Fibroblast of lung (primary cell): Measurements from ENCODE around the gene TMEM117. TPM values are rescaled to one million over a fixed set of nuclear protein-coding genes. Genes with fewer than 3 reads are reported as not detected.
A peak's percentile ranks its signal among the peaks of the same experiment; 100 is the strongest.

Experiments used
- DNase-seq, 2 donors: peaks; one replicate each; pipeline versions ENCODE4 v3.0.0 to v3.0.0-alpha.2; 2010; ENCODE audit warnings: low read depth in 2 of 2
- H2AFZ ChIP-seq: 2 replicates; pipeline ENCODE4 v1.5.1; 2012; ENCODE audit warnings: low read length, control low read depth, inconsistent platforms
- H3K27ac ChIP-seq: 2 replicates; pipeline ENCODE4 v1.5.1; 2011; ENCODE audit warnings: low read length, control low read depth; ENCODE audit not compliant: insufficient read depth
- H3K27me3 ChIP-seq: 2 replicates; pipeline ENCODE4 v1.5.1; 2011; ENCODE audit warnings: mild to moderate bottlenecking, low read length; ENCODE audit not compliant: control insufficient read depth, insufficient read depth
- H3K36me3 ChIP-seq: 2 replicates; pipeline ENCODE4 v1.5.1; 2011; ENCODE audit warnings: low read length; ENCODE audit not compliant: control insufficient read depth, insufficient read depth
- H3K4me1 ChIP-seq: 2 replicates; pipeline ENCODE4 v1.5.1; 2011; ENCODE audit warnings: low read length; ENCODE audit not compliant: control insufficient read depth, insufficient read depth; ENCODE audit errors: extremely low read depth
- H3K4me2 ChIP-seq: 2 replicates; pipeline ENCODE4 v1.5.1; 2011; ENCODE audit warnings: low read length, control low read depth; ENCODE audit not compliant: insufficient read depth; ENCODE audit errors: extremely low read depth
- H3K4me3 ChIP-seq, 4 experiments: fragments of 200-600 bp in 1 of 4; sonication (generic) in 1 of 4; replicated peaks in 1 of 4; 2 replicates each; pipeline ENCODE4 v1.5.1; 2011 to 2016; ENCODE audit warnings: low read length in 4 of 4, low read depth in 3 of 4, mild to moderate bottlenecking in 3 of 4, control low read depth in 2 of 4, inconsistent platforms in 1 of 4, mixed read lengths in 1 of 4; ENCODE audit not compliant: insufficient read depth in 1 of 4; ENCODE audit errors: control extremely low read depth in 1 of 4
- H3K79me2 ChIP-seq: 2 replicates; pipeline ENCODE4 v1.5.1; 2012; ENCODE audit warnings: mild to moderate bottlenecking, low read length, inconsistent platforms; ENCODE audit not compliant: control insufficient read depth, insufficient read depth
- H3K9ac ChIP-seq: 2 replicates; pipeline ENCODE4 v1.5.1; 2011; ENCODE audit warnings: mild to moderate bottlenecking, low read length, control low read depth; ENCODE audit not compliant: insufficient read depth
- H3K9me3 ChIP-seq: 2 replicates; pipeline ENCODE4 v1.5.1; 2012; ENCODE audit warnings: low read depth, low read length; ENCODE audit not compliant: control insufficient read depth, insufficient read depth
- H4K20me1 ChIP-seq: 2 replicates; pipeline ENCODE4 v1.5.1; 2011; ENCODE audit warnings: low read length; ENCODE audit not compliant: control insufficient read depth, insufficient read depth; ENCODE audit errors: extremely low read depth
- CTCF ChIP-seq, 2 donors: IDR thresholded peaks in 1 of 2; conservative IDR thresholded peaks in 1 of 2; 1 replicate in 1 of 2; 2 replicates in 1 of 2; pipeline ENCODE4 v1.5.1; 2011 to 2012; ENCODE audit warnings: low read length in 2 of 2, control low read depth in 1 of 2, inconsistent platforms in 1 of 2, low read depth in 1 of 2, mild to moderate bottlenecking in 1 of 2
- EZH2 ChIP-seq: IDR thresholded peaks from 2 replicates; pipeline ENCODE4 v1.5.1; 2012; ENCODE audit warnings: low read length, control low read depth, mild to moderate bottlenecking; ENCODE audit errors: missing control alignments
- polyA plus RNA-seq, 2 donors: library from polyadenylated mRNA; depleted of rRNA in 1 of 2; stranded (reverse) in 1 of 2; unstranded in 1 of 2; fragments of >200 nt; gene quantifications; 2 replicates each; pipeline ENCODE4 v1.2.1, GENCODE V29; 2011 to 2012; ENCODE audit warnings: missing spikeins in 1 of 2
- total RNA-seq: library from RNA; depleted of rRNA; stranded (reverse); fragments of >200 nt; gene quantifications from 2 replicates; pipeline ENCODE4 v1.2.1, GENCODE V29; 2014

TMEM117 gene
- total and polyA plus RNA-seq, 2 donors (not counting 1 experiment from before 2014, with no cell fraction given), result 7.6 to 7.8 TPM

- H3K36me3 ChIP-seq, result no peaks in the 10 kb centered on the region
- no peak overlapping the region for H3K27ac ChIP-seq
- H3K79me2 ChIP-seq, result no peaks in the 10 kb centered on the region
- no peaks in the 10 kb centered on the region for H3K9me3 ChIP-seq
- no peaks in the 10 kb centered on the region for H3K27me3 ChIP-seq
- H3K4me3 ChIP-seq, result no peak overlapping the region
- peak in 1 of 2 donors; percentile 44 for DNase-seq
- no peak overlapping the region for H3K4me2 ChIP-seq
- no peaks in the 10 kb centered on the region for H4K20me1 ChIP-seq
- H2AFZ ChIP-seq, result no peak overlapping the region
- no peaks in the 10 kb centered on the region for H3K4me1 ChIP-seq
- TF ChIP-seq EZH2, result no peak
- no peak for TF ChIP-seq CTCF (conservative IDR thresholded peaks at IDR 0.05 in 1 of 2, IDR thresholded peaks at IDR 0.05 in 1 of 2; ENCODE audit: low read depth in 1 of 2, low read length in 2 of 2)
- no peak overlapping the region for H3K9ac ChIP-seq
Measured at GRCh38 chr12:43921666-43922337, 85.9 kb downstream of the TMEM117 start.

GRCh38 chr12:43930032-43930431 lies 94.2 kb downstream of the TMEM117 start:
- Histone ChIP-seq H3K79me2 (no peaks in the 10 kb centered on the region), H3K27me3 (no peaks in the 10 kb centered on the region), H4K20me1 (no peaks in the 10 kb centered on the region), H3K9me3 (no peaks in the 10 kb centered on the region), H3K9ac (no peak overlapping the region), H2AFZ (no peak overlapping the region), H3K4me2 (no peak overlapping the region), H3K27ac (no peak overlapping the region), H3K4me1 (no peaks in the 10 kb centered on the region), H3K36me3 (no peaks in the 10 kb centered on the region), H3K4me3 (no peak overlapping the region)
- TF ChIP-seq EZH2 (no peak), CTCF (conservative IDR thresholded peaks at IDR 0.05 in 1 of 2, IDR thresholded peaks at IDR 0.05 in 1 of 2; ENCODE audit: low read depth in 1 of 2, low read length in 2 of 2) (no peak)
- no peak for DNase-seq

- TF ChIP-seq CTCF (conservative IDR thresholded peaks at IDR 0.05 in 1 of 2, IDR thresholded peaks at IDR 0.05 in 1 of 2; ENCODE audit: low read depth in 1 of 2, low read length in 2 of 2) (no peak), EZH2 (no peak)
- no peak overlapping the region for H3K4me2 ChIP-seq
- H4K20me1 ChIP-seq, result no peaks in the 10 kb centered on the region
Measured at GRCh38 chr12:43931187-43931586, 95.3 kb downstream of the TMEM117 start.

More at GRCh38 chr12:43931187-43931586, 95.3 kb downstream of the TMEM117 start:
- Histone ChIP-seq H3K4me1 (no peaks in the 10 kb centered on the region), H3K4me3 (no peak overlapping the region), H3K36me3 (no peaks in the 10 kb centered on the region), H3K9me3 (no peaks in the 10 kb centered on the region), H2AFZ (no peak overlapping the region), H3K9ac (no peak overlapping the region), H3K79me2 (no peaks in the 10 kb centered on the region), H3K27me3 (no peaks in the 10 kb centered on the region), H3K27ac (no peak overlapping the region)
- no peak for DNase-seq
